Measurements from ENCODE around the gene TGM3.
A peak's percentile ranks its signal among the peaks of the same experiment; 100 is the strongest.

The TGM3 gene

GRCh38 chr20:2333821-2334220 is 38.0 kb downstream of the TGM3 start:
- H3K79me1 ChIP-seq (replicated peaks; ENCODE audit: low read length, poor library complexity, severe bottlenecking), result no peaks in the 10 kb centered on the region
- H4K8ac ChIP-seq (ENCODE audit: low read length), result no peak overlapping the region
- no peak overlapping the region for H3K27ac ChIP-seq (ENCODE audit: low read length, poor library complexity, severe bottlenecking)
- no peaks in the 10 kb centered on the region for H3K36me3 ChIP-seq (ENCODE audit: control insufficient read depth in 1 of 2, insufficient read depth in 2 of 2, low read depth in 1 of 2, low read length in 2 of 2)
- 76% methylated on average over 6 of the region's 6 CpGs for WGBS
- H3K14ac ChIP-seq (ENCODE audit: low read length in 2 of 2), result no peak overlapping the region
- no peak overlapping the region for H4K91ac ChIP-seq (ENCODE audit: low read length)
- H2BK120ac ChIP-seq (ENCODE audit: low read depth, low read length), result no peak overlapping the region
- no peak overlapping the region for H2AK5ac ChIP-seq (ENCODE audit: low read length, severe bottlenecking)
- H2BK12ac ChIP-seq (ENCODE audit: low read length in 2 of 2), result no peak overlapping the region
- H3K4me3 ChIP-seq (ENCODE audit: insufficient read depth in 1 of 2, low read depth in 1 of 2, low read length in 2 of 2), result no peak overlapping the region
- no peak overlapping the region for H3K4me2 ChIP-seq (ENCODE audit: low read length, poor library complexity, severe bottlenecking)
- H3K23ac ChIP-seq (ENCODE audit: low read length in 2 of 2), result no peak overlapping the region
- H3K4ac ChIP-seq (ENCODE audit: low read depth in 1 of 2, low read length in 2 of 2), result no peak overlapping the region
- no peak overlapping the region for H2BK15ac ChIP-seq (ENCODE audit: low read depth, poor library complexity, severe bottlenecking)
- H3K27me3 ChIP-seq (ENCODE audit: control insufficient read depth in 1 of 2, insufficient read depth in 1 of 2, low read length in 2 of 2), result peaks cover 8 to 57% of the 10 kb centered on the region in 2 experiments
- no peak overlapping the region for H2AFZ ChIP-seq (ENCODE audit: low read depth, low read length)
- no peak overlapping the region for H2BK5ac ChIP-seq (ENCODE audit: low read depth, low read length, poor library complexity, severe bottlenecking)
- no peak overlapping the region for H3K18ac ChIP-seq (ENCODE audit: low read depth in 1 of 2, low read length in 2 of 2)
- H3K9me3 ChIP-seq (ENCODE audit: control insufficient read depth, low read length), result no peaks in the 10 kb centered on the region
- DNase-seq, result no peak
- no peaks in the 10 kb centered on the region for H3K4me1 ChIP-seq (ENCODE audit: control insufficient read depth, insufficient read depth, low read depth, low read length)
- no peak overlapping the region for H3K9ac ChIP-seq (ENCODE audit: low read length)

GRCh38 chr20:2335096-2335870 is 39.5 kb downstream of the TGM3 start:
- H3K14ac ChIP-seq (ENCODE audit: low read length in 2 of 2), result no peak overlapping the region
- no peak overlapping the region for H4K8ac ChIP-seq (ENCODE audit: low read length)
- H3K9me3 ChIP-seq (ENCODE audit: control insufficient read depth, low read length), result no peaks in the 10 kb centered on the region
- no peak overlapping the region for H2BK120ac ChIP-seq (ENCODE audit: low read depth, low read length)
- H3K4ac ChIP-seq (ENCODE audit: low read depth in 1 of 2, low read length in 2 of 2), result no peak overlapping the region
- no peak overlapping the region for H2AFZ ChIP-seq (ENCODE audit: low read depth, low read length)
- no peaks in the 10 kb centered on the region for H3K79me1 ChIP-seq (replicated peaks; ENCODE audit: low read length, poor library complexity, severe bottlenecking)
- no peak for DNase-seq
- no peak overlapping the region for H2BK5ac ChIP-seq (ENCODE audit: low read depth, low read length, poor library complexity, severe bottlenecking)
- no peaks in the 10 kb centered on the region for H3K4me1 ChIP-seq (ENCODE audit: control insufficient read depth, insufficient read depth, low read depth, low read length)
- peaks cover 6 to 46% of the 10 kb centered on the region in 2 experiments for H3K27me3 ChIP-seq (ENCODE audit: control insufficient read depth in 1 of 2, insufficient read depth in 1 of 2, low read length in 2 of 2)
- no peak overlapping the region for H3K18ac ChIP-seq (ENCODE audit: low read depth in 1 of 2, low read length in 2 of 2)
- no peak overlapping the region for H2AK5ac ChIP-seq (ENCODE audit: low read length, severe bottlenecking)
- no peak overlapping the region for H3K4me3 ChIP-seq (ENCODE audit: insufficient read depth in 1 of 2, low read depth in 1 of 2, low read length in 2 of 2)
- 81% methylated on average over 9 of the region's 9 CpGs for WGBS
- no peaks in the 10 kb centered on the region for H3K36me3 ChIP-seq (ENCODE audit: control insufficient read depth in 1 of 2, insufficient read depth in 2 of 2, low read depth in 1 of 2, low read length in 2 of 2)
- H2BK15ac ChIP-seq (ENCODE audit: low read depth, poor library complexity, severe bottlenecking), result no peak overlapping the region
- H2BK12ac ChIP-seq (ENCODE audit: low read length in 2 of 2), result no peak overlapping the region
- no peak overlapping the region for H3K9ac ChIP-seq (ENCODE audit: low read length)
- H3K27ac ChIP-seq (ENCODE audit: low read length, poor library complexity, severe bottlenecking), result no peak overlapping the region
- H3K23ac ChIP-seq (ENCODE audit: low read length in 2 of 2), result peak overlapping the region in 1 of 2 experiments; percentile 61
- H4K91ac ChIP-seq (ENCODE audit: low read length), result no peak overlapping the region
- H3K4me2 ChIP-seq (ENCODE audit: low read length, poor library complexity, severe bottlenecking), result no peak overlapping the region

- H3K79me1 ChIP-seq (replicated peaks; ENCODE audit: low read length, poor library complexity, severe bottlenecking), result no peaks in the 10 kb centered on the region
- H2AFZ ChIP-seq (ENCODE audit: low read depth, low read length), result no peak overlapping the region
- H2AK5ac ChIP-seq (ENCODE audit: low read length, severe bottlenecking), result no peak overlapping the region
- H3K4me2 ChIP-seq (ENCODE audit: low read length, poor library complexity, severe bottlenecking), result no peak overlapping the region
- no peaks in the 10 kb centered on the region for H3K9me3 ChIP-seq (ENCODE audit: control insufficient read depth, low read length)
- H3K36me3 ChIP-seq (ENCODE audit: control insufficient read depth in 1 of 2, insufficient read depth in 2 of 2, low read depth in 1 of 2, low read length in 2 of 2), result no peaks in the 10 kb centered on the region
- no peak overlapping the region for H4K8ac ChIP-seq (ENCODE audit: low read length)
- H3K9ac ChIP-seq (ENCODE audit: low read length), result no peak overlapping the region
- H3K23ac ChIP-seq (ENCODE audit: low read length in 2 of 2), result no peak overlapping the region
- H3K4ac ChIP-seq (ENCODE audit: low read depth in 1 of 2, low read length in 2 of 2), result no peak overlapping the region
- H3K27me3 ChIP-seq (ENCODE audit: control insufficient read depth in 1 of 2, insufficient read depth in 1 of 2, low read length in 2 of 2), result peaks cover 4 to 46% of the 10 kb centered on the region in 2 experiments
- no peak overlapping the region for H3K4me3 ChIP-seq (ENCODE audit: insufficient read depth in 1 of 2, low read depth in 1 of 2, low read length in 2 of 2)
- no peak overlapping the region for H3K14ac ChIP-seq (ENCODE audit: low read length in 2 of 2)
- H3K27ac ChIP-seq (ENCODE audit: low read length, poor library complexity, severe bottlenecking), result no peak overlapping the region
- no peak for DNase-seq
- 80% methylated on average over 4 of the region's 4 CpGs for WGBS
- H4K91ac ChIP-seq (ENCODE audit: low read length), result no peak overlapping the region
- H3K18ac ChIP-seq (ENCODE audit: low read depth in 1 of 2, low read length in 2 of 2), result no peak overlapping the region
- H2BK120ac ChIP-seq (ENCODE audit: low read depth, low read length), result no peak overlapping the region
- H2BK5ac ChIP-seq (ENCODE audit: low read depth, low read length, poor library complexity, severe bottlenecking), result no peak overlapping the region
- no peak overlapping the region for H2BK15ac ChIP-seq (ENCODE audit: low read depth, poor library complexity, severe bottlenecking)
- no peaks in the 10 kb centered on the region for H3K4me1 ChIP-seq (ENCODE audit: control insufficient read depth, insufficient read depth, low read depth, low read length)
- no peak overlapping the region for H2BK12ac ChIP-seq (ENCODE audit: low read length in 2 of 2)
These were observed 40.7 kb downstream of the TGM3 start for GRCh38 chr20:2336471-2336870.

- H3K9me3 ChIP-seq (ENCODE audit: control insufficient read depth, low read length), result no peaks in the 10 kb centered on the region
- H2AK5ac ChIP-seq (ENCODE audit: low read length, severe bottlenecking), result no peak overlapping the region
- H3K9ac ChIP-seq (ENCODE audit: low read length), result no peak overlapping the region
- H3K4ac ChIP-seq (ENCODE audit: low read depth in 1 of 2, low read length in 2 of 2), result no peak overlapping the region
- H3K4me1 ChIP-seq (ENCODE audit: control insufficient read depth, insufficient read depth, low read depth, low read length), result no peaks in the 10 kb centered on the region
- H2AFZ ChIP-seq (ENCODE audit: low read depth, low read length), result no peak overlapping the region
- H4K8ac ChIP-seq (ENCODE audit: low read length), result no peak overlapping the region
- WGBS, result 85% methylated on average over 5 of the region's 5 CpGs
- H3K23ac ChIP-seq (ENCODE audit: low read length in 2 of 2), result no peak overlapping the region
- H3K27me3 ChIP-seq (ENCODE audit: control insufficient read depth in 1 of 2, insufficient read depth in 1 of 2, low read length in 2 of 2), result peaks cover 4 to 41% of the 10 kb centered on the region in 2 experiments
- no peak overlapping the region for H2BK15ac ChIP-seq (ENCODE audit: low read depth, poor library complexity, severe bottlenecking)
- H3K36me3 ChIP-seq (ENCODE audit: control insufficient read depth in 1 of 2, insufficient read depth in 2 of 2, low read depth in 1 of 2, low read length in 2 of 2), result no peaks in the 10 kb centered on the region
- H3K18ac ChIP-seq (ENCODE audit: low read depth in 1 of 2, low read length in 2 of 2), result no peak overlapping the region
- no peak overlapping the region for H3K27ac ChIP-seq (ENCODE audit: low read length, poor library complexity, severe bottlenecking)
- no peak overlapping the region for H2BK5ac ChIP-seq (ENCODE audit: low read depth, low read length, poor library complexity, severe bottlenecking)
- no peak overlapping the region for H4K91ac ChIP-seq (ENCODE audit: low read length)
- DNase-seq, result no peak
- H3K4me2 ChIP-seq (ENCODE audit: low read length, poor library complexity, severe bottlenecking), result no peak overlapping the region
- no peak overlapping the region for H3K4me3 ChIP-seq (ENCODE audit: insufficient read depth in 1 of 2, low read depth in 1 of 2, low read length in 2 of 2)
- H3K14ac ChIP-seq (ENCODE audit: low read length in 2 of 2), result no peak overlapping the region
- H2BK120ac ChIP-seq (ENCODE audit: low read depth, low read length), result no peak overlapping the region
- no peaks in the 10 kb centered on the region for H3K79me1 ChIP-seq (replicated peaks; ENCODE audit: low read length, poor library complexity, severe bottlenecking)
- H2BK12ac ChIP-seq (ENCODE audit: low read length in 2 of 2), result no peak overlapping the region
These were observed 41.3 kb downstream of the TGM3 start for GRCh38 chr20:2337142-2337541.

Measured in mesenchymal stem cell (in vitro differentiated cells and primary cell).